OCI-LY7 (cell line): Measurements from ENCODE around the gene ADCY7.

Experiments
- CTCF ChIP-seq: fragments of 200-600 bp; sonication (generic); conservative IDR thresholded peaks from 2 replicates; pipeline ENCODE4 v1.5.1; 2014; ENCODE audit warnings: mild to moderate bottlenecking, antibody characterized with exemption, low read length, moderate library complexity, mixed read lengths
- EZH2phosphoT487 ChIP-seq: fragments of 200-600 bp; sonication (generic); IDR thresholded peaks from 2 replicates; pipeline ENCODE4 v1.6.1; 2018; ENCODE audit warnings: low read depth, borderline replicate concordance, mild to moderate bottlenecking, mixed run types, antibody characterized with exemption, low read length, moderate library complexity, mixed read lengths

- TF ChIP-seq EZH2phosphoT487 (no peak), CTCF (no peak)
These were observed 2.8 kb downstream of the ADCY7 start for GRCh38 chr16:50269061-50269705.
